Measurements from ENCODE around the gene ZNF462. TPM values are rescaled to one million over a fixed set of nuclear protein-coding genes. Genes with fewer than 3 reads are reported as not detected.

Gene ZNF462
- total RNA-seq, 1 donor from 2014 or later, result 28.5 TPM

- TF ChIP-seq POLR2AphosphoS5 (IDR thresholded peaks at IDR 0.05; ENCODE audit: insufficient read depth in 1 of 2, low read depth in 1 of 2) (no peak), CTCF (IDR thresholded peaks at IDR 0.05) (no peak)
- no peak for DNase-seq (ENCODE audit: extremely low spot score in 2 of 2)
- intact Hi-C loops (cut with DNase I), result no loop called here
- H3K4me1 ChIP-seq, result peaks cover 65% of the 10 kb centered on the region
- H3K4me3 ChIP-seq, result no peak overlapping the region
- peak overlapping the region; percentile 50 for H3K27ac ChIP-seq
- no peaks in the 10 kb centered on the region for H3K36me3 ChIP-seq
- H3K9me3 ChIP-seq, result no peaks in the 10 kb centered on the region
- no peaks in the 10 kb centered on the region for H3K27me3 ChIP-seq
These were observed 23.4 kb downstream of the ZNF462 start for GRCh38 chr9:106886111-106887046.

DNA sequence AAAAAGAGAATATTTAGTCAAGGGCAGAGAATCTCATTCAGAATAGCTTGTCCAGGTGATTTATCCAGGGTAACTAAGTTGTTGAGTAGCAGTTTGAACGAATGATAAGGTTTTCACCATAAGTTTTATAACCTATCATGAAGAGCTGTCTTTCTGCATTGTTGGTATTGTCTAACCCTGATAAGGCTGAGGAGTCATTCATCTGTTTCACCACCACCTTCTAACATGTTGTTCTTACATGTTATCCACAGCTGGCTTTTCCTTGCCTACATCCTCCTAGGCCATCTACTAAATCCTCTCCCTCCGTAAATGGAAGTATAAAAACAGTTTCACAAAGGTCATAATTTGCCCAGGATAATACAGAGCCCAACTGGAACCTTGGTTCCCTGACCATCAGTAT lies 24.1 kb downstream of the ZNF462 start:
- H3K9me3 ChIP-seq, result no peaks in the 10 kb centered on the region
- no peak overlapping the region for H3K4me3 ChIP-seq
- no peaks in the 10 kb centered on the region for H3K36me3 ChIP-seq
- peaks cover 65% of the 10 kb centered on the region for H3K4me1 ChIP-seq
- no peak for DNase-seq (ENCODE audit: extremely low spot score in 2 of 2)
- H3K27me3 ChIP-seq, result no peaks in the 10 kb centered on the region
- TF ChIP-seq POLR2A (IDR thresholded peaks at IDR 0.05) (no peak), POLR2AphosphoS5 (IDR thresholded peaks at IDR 0.05; ENCODE audit: insufficient read depth in 1 of 2, low read depth in 1 of 2) (no peak), CTCF (IDR thresholded peaks at IDR 0.05) (no peak)
- intact Hi-C loops (cut with DNase I), result no loop called here
- peak overlapping the region; percentile 50 for H3K27ac ChIP-seq

- no peak overlapping the region for H3K4me3 ChIP-seq
- H3K4me1 ChIP-seq, result peaks cover 63% of the 10 kb centered on the region
- no peaks in the 10 kb centered on the region for H3K9me3 ChIP-seq
- H3K36me3 ChIP-seq, result no peaks in the 10 kb centered on the region
- DNase-seq (ENCODE audit: extremely low spot score in 2 of 2), result no peak
- TF ChIP-seq POLR2AphosphoS5 (IDR thresholded peaks at IDR 0.05; ENCODE audit: insufficient read depth in 1 of 2, low read depth in 1 of 2), result no peak
- H3K27ac ChIP-seq, result no peak overlapping the region
- intact Hi-C loops (cut with DNase I), result no loop called here
- H3K27me3 ChIP-seq, result no peaks in the 10 kb centered on the region
These were observed 26.2 kb downstream of the ZNF462 start for GRCh38 chr9:106889061-106889590.

GRCh38 chr9:106890608-106891007 lies 27.6 kb downstream of the ZNF462 start:
- H3K27me3 ChIP-seq, result no peaks in the 10 kb centered on the region
- intact Hi-C loops (cut with DNase I), result no loop called here
- H3K4me1 ChIP-seq, result peaks cover 48% of the 10 kb centered on the region
- H3K9me3 ChIP-seq, result no peaks in the 10 kb centered on the region
- no peak for TF ChIP-seq POLR2AphosphoS5 (IDR thresholded peaks at IDR 0.05; ENCODE audit: insufficient read depth in 1 of 2, low read depth in 1 of 2)
- TF ChIP-seq POLR2A (IDR thresholded peaks at IDR 0.05), result no peak
- no peak for TF ChIP-seq CTCF (IDR thresholded peaks at IDR 0.05)
- no peak overlapping the region for H3K27ac ChIP-seq
- DNase-seq (ENCODE audit: extremely low spot score in 2 of 2), result no peak
- no peak overlapping the region for H3K4me3 ChIP-seq
- H3K36me3 ChIP-seq, result no peaks in the 10 kb centered on the region

- TF ChIP-seq POLR2A (IDR thresholded peaks at IDR 0.05), result no peak
- no peak for TF ChIP-seq CTCF (IDR thresholded peaks at IDR 0.05)
- TF ChIP-seq POLR2AphosphoS5 (IDR thresholded peaks at IDR 0.05; ENCODE audit: insufficient read depth in 1 of 2, low read depth in 1 of 2), result no peak
- Histone ChIP-seq H3K36me3 (no peaks in the 10 kb centered on the region), H3K27ac (no peak overlapping the region), H3K27me3 (no peaks in the 10 kb centered on the region), H3K9me3 (no peaks in the 10 kb centered on the region), H3K4me1 (peaks cover 41% of the 10 kb centered on the region), H3K4me3 (no peak overlapping the region)
- intact Hi-C loops (cut with DNase I), result no loop called here
- DNase-seq (ENCODE audit: extremely low spot score in 2 of 2), result no peak
These were observed 28.3 kb downstream of the ZNF462 start for GRCh38 chr9:106891286-106891685.

Measured in vagina (tissue), 2 donors.